Type B pancreatic cell (in vitro differentiated cells): ENCODE measurements around the gene SLC29A1. TPM values are rescaled to one million over a fixed set of nuclear protein-coding genes. Genes with fewer than 3 reads are reported as not detected.

Experiments used
- DNase-seq: peaks from one replicate; pipeline ENCODE4 v3.0.0; 2021; ENCODE audit warnings: mixed read lengths; ENCODE audit not compliant: unreplicated experiment; ENCODE audit errors: extremely low spot score
- H3K27ac Mint-ChIP-seq: 2 replicates; pipeline ENCODE4 v1.8.0; 2021; ENCODE audit warnings: mild to moderate bottlenecking, mixed read lengths
- H3K27me3 Mint-ChIP-seq: 2 replicates; pipeline ENCODE4 v1.8.0; 2021; ENCODE audit warnings: mixed read lengths
- H3K36me3 Mint-ChIP-seq: 2 replicates; pipeline ENCODE4 v1.8.0; 2021; ENCODE audit warnings: mixed read lengths
- H3K4me1 Mint-ChIP-seq: one replicate; pipeline ENCODE4 v1.8.0; 2021; ENCODE audit warnings: mixed read lengths; ENCODE audit not compliant: unreplicated experiment
- H3K4me3 Mint-ChIP-seq: 2 replicates; pipeline ENCODE4 v1.8.0; 2021; ENCODE audit warnings: mild to moderate bottlenecking, mixed read lengths
- H3K9me3 Mint-ChIP-seq: 2 replicates; pipeline ENCODE4 v1.8.0; 2021; ENCODE audit warnings: mixed read lengths
- CTCF ChIP-seq: fragments of 200-600 bp; sonication (generic); conservative IDR thresholded peaks from 2 replicates; pipeline ENCODE4 v1.5.0; 2021; ENCODE audit warnings: antibody characterized with exemption, mild to moderate bottlenecking
- total RNA-seq: library from RNA; stranded (reverse); gene quantifications from 2 replicates; pipeline ENCODE4 v1.2.1, GENCODE V29; 2021; ENCODE audit warnings: low replicate concordance

The SLC29A1 gene
- total RNA-seq, 1 donor from 2014 or later: 33.6 TPM

- no peaks in the 10 kb centered on the region for H3K36me3 Mint-ChIP-seq
- no peak for TF ChIP-seq CTCF
- no peaks in the 10 kb centered on the region for H3K9me3 Mint-ChIP-seq
- peaks cover 13% of the 10 kb centered on the region for H3K27me3 Mint-ChIP-seq
- DNase-seq: no peak
- H3K4me3 Mint-ChIP-seq: peak within 1 kb of the TSS; percentile 64
- peak within 1 kb of the TSS; percentile 76 for H3K27ac Mint-ChIP-seq
- H3K4me1 Mint-ChIP-seq: peaks cover 22% of the 10 kb centered on the region
Observed at GRCh38 chr6:44216677-44217331, 6.6 kb upstream of the SLC29A1 start, which contains the start of gene MYMX. Gene MYMX, plus strand, starts transcription at chr6:44216926. Its CDS starts 546 bp downstream, at chr6:44217472.

GRCh38 chr6:44217332-44218143, 5.9 kb upstream of the SLC29A1 start:
- Mint-ChIP-seq H3K36me3 (no peaks in the 10 kb centered on the region), H3K4me1 (peaks cover 23% of the 10 kb centered on the region), H3K27ac (peak overlapping the region; percentile 76), H3K9me3 (no peaks in the 10 kb centered on the region), H3K27me3 (peaks cover 13% of the 10 kb centered on the region), H3K4me3 (no peak overlapping the region)
- DNase-seq: no peak
- no peak for TF ChIP-seq CTCF

- H3K27me3 Mint-ChIP-seq: peaks cover 19% of the 10 kb centered on the region
- no peaks in the 10 kb centered on the region for H3K36me3 Mint-ChIP-seq
- peak; percentile 79 for DNase-seq
- peaks cover 32% of the 10 kb centered on the region for H3K4me1 Mint-ChIP-seq
- peak overlapping the region; percentile 69 for H3K27ac Mint-ChIP-seq
- H3K9me3 Mint-ChIP-seq: no peaks in the 10 kb centered on the region
- H3K4me3 Mint-ChIP-seq: peak overlapping the region; percentile 82
- TF ChIP-seq CTCF: no peak
Observed at GRCh38 chr6:44219053-44219814, 4.2 kb upstream of the SLC29A1 start.

GRCh38 chr6:44219815-44220784, 3.3 kb upstream of the SLC29A1 start:
- H3K27ac Mint-ChIP-seq: no peak overlapping the region
- no peaks in the 10 kb centered on the region for H3K9me3 Mint-ChIP-seq
- H3K36me3 Mint-ChIP-seq: no peaks in the 10 kb centered on the region
- peak overlapping the region; percentile 61 for H3K4me3 Mint-ChIP-seq
- H3K27me3 Mint-ChIP-seq: peaks cover 22% of the 10 kb centered on the region
- DNase-seq: no peak
- no peak for TF ChIP-seq CTCF
- peaks cover 40% of the 10 kb centered on the region for H3K4me1 Mint-ChIP-seq

GRCh38 chr6:44220913-44221290, 2.5 kb upstream of the SLC29A1 start:
- Mint-ChIP-seq H3K4me1 (peaks cover 40% of the 10 kb centered on the region), H3K27ac (peak overlapping the region; percentile 92), H3K4me3 (peak overlapping the region; percentile 84), H3K36me3 (no peaks in the 10 kb centered on the region), H3K9me3 (no peaks in the 10 kb centered on the region), H3K27me3 (peaks cover 22% of the 10 kb centered on the region)
- no peak for TF ChIP-seq CTCF
- DNase-seq: no peak
